Measurements from ENCODE around the gene HLA-DQA1.
"Not testable (repeated sequence)": the region's sequence is repeated elsewhere in the genome, so short reads cannot be mapped to it uniquely, and the experiment has no call there.

HLA-DQA1 gene

GRCh38 chr6:32622545-32623401 is 14.4 kb upstream of the HLA-DQA1 start:
- DNase-seq, result peak; percentile 80

GRCh38 chr6:32623693-32624092 is 13.5 kb upstream of the HLA-DQA1 start:
- DNase-seq, result peak; percentile 62

DNA sequence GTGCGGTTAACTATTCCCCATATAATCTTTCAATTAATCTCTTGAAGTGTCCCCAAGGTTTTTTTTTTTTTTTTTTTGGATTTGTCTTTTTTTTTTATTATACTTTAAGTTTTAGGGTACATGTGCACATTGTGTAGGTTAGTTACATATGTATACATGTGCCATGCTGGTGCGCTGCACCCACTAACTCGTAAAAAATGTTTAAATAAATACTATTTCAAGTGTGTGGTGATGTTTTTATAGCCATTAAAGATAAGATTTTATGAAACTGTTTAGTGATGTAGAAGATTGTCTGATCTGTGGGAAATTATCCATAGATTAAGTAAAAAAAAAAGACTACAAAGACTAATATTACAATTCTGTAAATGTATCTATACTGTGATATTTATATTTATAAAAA is 12.6 kb upstream of the HLA-DQA1 start:
- DNase-seq, result no peak

GRCh38 chr6:32625137-32625536 is 12.1 kb upstream of the HLA-DQA1 start:
- DNase-seq, result no peak

GRCh38 chr6:32627249-32627648 is 10.0 kb upstream of the HLA-DQA1 start:
- no peak for DNase-seq

- DNase-seq, result peak; percentile 56
Observed at GRCh38 chr6:32627831-32628230, 9.4 kb upstream of the HLA-DQA1 start.

- not testable (repeated sequence) for DNase-seq
Observed at GRCh38 chr6:32629793-32630192, 7.4 kb upstream of the HLA-DQA1 start.

DNA sequence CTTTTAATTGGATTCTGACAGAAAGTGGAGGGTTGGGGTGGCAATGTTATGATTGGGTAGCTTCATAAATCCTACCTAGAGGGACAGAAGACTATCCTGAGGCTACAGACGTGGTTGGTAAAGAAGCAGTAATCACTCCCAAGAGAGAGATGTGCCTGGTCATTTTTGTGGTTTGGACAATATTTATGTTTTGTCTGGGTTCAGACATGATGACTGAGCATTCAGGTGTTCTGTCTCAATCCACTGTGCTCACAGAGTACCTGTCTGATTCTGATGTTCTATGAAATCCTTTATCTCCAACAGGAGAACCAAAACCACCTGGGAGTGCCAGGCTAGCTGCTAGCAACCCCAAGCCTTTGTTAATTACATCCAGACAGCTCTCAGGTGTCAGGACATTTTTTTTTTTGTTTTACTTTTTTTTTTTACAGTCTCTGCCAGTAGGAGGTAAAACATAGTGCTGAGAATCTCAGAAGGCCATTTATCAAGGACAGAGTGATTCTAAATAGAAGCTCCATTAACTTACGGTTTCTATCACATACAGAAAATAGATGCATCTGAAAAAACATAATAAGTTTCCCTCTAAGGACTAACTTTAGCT is 1.6 kb upstream of the HLA-DQA1 start:
- DNase-seq, result no peak

GRCh38 chr6:32637883-32638282 is 677 bp downstream of the HLA-DQA1 start:
- DNase-seq, result no peak

GRCh38 chr6:32638532-32639219 is 1.5 kb downstream of the HLA-DQA1 start:
- no peak for DNase-seq

GRCh38 chr6:32639440-32640394 is 2.5 kb downstream of the HLA-DQA1 start:
- no peak for DNase-seq

- DNase-seq, result no peak
Observed at GRCh38 chr6:32641122-32641521, 3.9 kb downstream of the HLA-DQA1 start.

DNA sequence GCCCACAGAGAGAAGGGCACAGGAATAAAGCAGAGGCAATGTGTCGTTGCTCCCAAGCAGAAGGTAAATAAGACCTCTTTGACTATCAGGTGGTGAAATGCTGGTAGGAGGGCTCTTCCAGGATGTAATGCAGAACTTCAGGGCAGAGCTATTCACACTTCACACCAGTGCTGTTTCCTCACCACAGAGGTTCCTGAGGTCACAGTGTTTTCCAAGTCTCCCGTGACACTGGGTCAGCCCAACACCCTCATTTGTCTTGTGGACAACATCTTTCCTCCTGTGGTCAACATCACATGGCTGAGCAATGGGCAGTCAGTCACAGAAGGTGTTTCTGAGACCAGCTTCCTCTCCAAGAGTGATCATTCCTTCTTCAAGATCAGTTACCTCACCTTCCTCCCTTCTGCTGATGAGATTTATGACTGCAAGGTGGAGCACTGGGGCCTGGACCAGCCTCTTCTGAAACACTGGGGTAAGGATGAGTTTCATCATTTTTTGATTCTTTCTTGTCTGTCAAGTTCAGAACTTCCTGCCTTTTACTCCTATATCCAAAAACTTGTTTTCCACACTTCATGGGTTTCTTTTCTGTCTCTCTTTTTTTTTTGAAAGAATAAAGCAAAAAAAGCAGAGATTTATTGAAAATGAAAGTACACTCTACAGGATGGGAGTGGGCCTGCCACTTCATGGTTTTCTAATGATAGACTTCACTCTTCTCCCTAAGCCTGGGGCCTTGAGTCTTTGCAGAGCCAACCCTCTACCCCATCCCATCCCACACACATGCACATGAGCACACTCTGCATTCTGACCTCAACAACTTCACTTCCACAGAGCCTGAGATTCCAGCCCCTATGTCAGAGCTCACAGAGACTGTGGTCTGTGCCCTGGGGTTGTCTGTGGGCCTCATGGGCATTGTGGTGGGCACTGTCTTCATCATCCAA is 4.8 kb downstream of the HLA-DQA1 start:
- DNase-seq, result not testable (repeated sequence)

- no peak for DNase-seq
Observed at GRCh38 chr6:32642720-32643106, 5.5 kb downstream of the HLA-DQA1 start.

DNA sequence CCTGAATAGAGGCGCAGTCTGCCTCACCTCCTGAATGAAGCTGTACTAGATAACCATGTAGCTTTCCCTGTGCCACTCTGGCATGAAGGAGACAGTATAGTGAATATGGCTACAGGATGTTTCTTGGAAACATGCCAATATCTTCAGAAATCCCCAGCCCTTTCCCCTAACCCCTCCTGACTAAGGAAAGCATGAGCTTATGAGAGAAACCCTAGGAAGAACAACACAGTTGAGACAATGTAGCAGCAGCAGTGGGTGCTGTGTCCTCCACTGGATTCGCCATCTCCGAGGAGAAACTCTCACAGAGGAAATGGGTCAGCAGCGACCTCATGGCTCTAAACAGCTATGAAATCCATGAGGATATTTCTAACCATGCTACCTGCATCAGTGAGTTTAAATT is 6.7 kb downstream of the HLA-DQA1 start:
- DNase-seq, result no peak

DNA sequence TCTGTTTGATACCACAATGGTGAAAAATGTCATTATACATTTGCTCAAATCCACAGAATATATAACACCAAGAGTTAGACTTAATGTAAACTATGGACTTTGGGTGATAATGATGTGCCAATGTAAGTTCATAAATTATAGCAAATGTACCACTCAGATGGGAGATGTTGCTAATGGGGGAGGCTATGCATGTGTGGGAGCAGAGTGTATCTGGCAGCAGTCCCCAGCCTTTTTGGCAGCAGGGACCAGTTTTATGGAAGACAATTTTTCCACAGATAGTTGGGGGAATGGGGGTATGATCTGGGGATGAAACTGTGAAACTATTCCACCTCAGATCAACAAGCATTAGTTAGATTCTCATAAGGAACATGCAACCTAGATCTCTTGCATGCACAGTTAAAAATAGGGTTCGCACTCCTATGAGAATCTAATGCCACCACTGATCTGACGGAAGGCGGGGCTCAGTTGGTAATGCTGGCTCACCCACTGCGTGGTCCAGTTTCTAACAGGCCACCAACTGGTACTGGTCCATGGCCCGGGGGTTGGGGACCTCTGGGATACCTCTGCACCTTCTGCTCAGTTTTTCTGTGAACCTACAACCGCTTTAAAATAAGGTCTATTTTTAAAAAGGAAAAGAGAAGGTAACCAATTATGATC is 8.0 kb downstream of the HLA-DQA1 start:
- DNase-seq, result no peak

DNA sequence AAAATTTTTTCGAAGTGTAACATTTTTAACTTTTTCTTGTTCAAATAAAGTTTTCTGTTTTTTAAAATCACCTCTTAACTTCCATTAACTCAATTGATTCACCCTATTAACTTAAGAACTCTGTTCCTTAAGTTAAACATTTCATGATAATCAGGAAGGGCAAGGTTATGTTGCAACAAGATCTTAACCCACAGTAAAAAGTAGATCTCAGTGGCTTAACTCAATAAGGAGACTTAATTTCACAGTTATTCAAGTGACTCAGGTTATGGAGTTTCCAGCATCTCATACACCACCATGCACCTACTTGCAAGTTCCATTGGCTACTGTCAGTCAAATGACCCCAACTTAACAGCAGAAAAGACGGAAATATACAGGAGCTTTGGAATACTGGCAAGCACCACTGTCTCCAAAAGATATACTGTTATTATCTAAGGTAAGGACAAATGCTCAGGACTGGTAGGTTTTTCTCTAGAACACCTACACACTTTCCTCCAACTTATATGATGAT is 18.1 kb downstream of the HLA-DQA1 start:
- no peak for DNase-seq

- not testable (repeated sequence) for DNase-seq
Observed at GRCh38 chr6:32657329-32657728, 20.1 kb downstream of the HLA-DQA1 start.

GRCh38 chr6:32657819-32658218 is 20.6 kb downstream of the HLA-DQA1 start:
- not testable (repeated sequence) for DNase-seq

- DNase-seq, result no peak
Observed at GRCh38 chr6:32658268-32658897, 21.2 kb downstream of the HLA-DQA1 start.

Data from activated CD4-positive, alpha-beta T cell treated with anti-CD3 and anti-CD28 coated beads, Interleukin-2, Interleukin-6, amounts not matched to agents 100 ng/mL and 50 ng/mL, durations not matched to agents 16 hours and 8 hours (primary cell).